ENCODE results near the gene SIRPD. TPM values are rescaled to one million over a fixed set of nuclear protein-coding genes. Genes with fewer than 3 reads are reported as not detected.

The SIRPD gene
- total and polyA plus RNA-seq, 2 of the 13 experiments (the other 11 are each of a cell fraction or from before 2014, with no cell fraction given): not detected

DNA sequence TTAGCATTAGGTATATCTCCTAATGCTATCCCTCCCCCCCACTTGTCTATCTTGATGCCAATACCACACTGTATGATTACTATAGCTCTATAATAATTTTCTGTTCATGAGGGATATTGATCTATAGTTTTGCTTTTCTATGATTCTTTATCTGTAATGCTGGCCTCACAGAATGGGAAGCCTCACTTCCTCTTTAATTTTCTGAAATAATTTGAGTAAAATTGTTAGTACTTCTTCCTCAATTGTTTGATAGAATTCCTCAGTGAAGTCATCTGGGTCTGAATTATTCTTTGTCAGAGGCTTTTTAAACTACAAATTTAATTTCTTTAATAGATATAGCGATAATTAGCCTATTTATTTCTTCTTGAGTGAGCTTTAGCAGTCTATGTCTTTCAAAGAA is 31.2 kb downstream of the SIRPD start (continued):
- TF ChIP-seq, protein P1, sequence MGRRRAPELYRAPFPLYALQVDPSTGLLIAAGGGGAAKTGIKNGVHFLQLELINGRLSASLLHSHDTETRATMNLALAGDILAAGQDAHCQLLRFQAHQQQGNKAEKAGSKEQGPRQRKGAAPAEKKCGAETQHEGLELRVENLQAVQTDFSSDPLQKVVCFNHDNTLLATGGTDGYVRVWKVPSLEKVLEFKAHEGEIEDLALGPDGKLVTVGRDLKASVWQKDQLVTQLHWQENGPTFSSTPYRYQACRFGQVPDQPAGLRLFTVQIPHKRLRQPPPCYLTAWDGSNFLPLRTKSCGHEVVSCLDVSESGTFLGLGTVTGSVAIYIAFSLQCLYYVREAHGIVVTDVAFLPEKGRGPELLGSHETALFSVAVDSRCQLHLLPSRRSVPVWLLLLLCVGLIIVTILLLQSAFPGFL (CRISPR knock-in tag; IDR thresholded peaks at IDR 0.05): no peak

DNA sequence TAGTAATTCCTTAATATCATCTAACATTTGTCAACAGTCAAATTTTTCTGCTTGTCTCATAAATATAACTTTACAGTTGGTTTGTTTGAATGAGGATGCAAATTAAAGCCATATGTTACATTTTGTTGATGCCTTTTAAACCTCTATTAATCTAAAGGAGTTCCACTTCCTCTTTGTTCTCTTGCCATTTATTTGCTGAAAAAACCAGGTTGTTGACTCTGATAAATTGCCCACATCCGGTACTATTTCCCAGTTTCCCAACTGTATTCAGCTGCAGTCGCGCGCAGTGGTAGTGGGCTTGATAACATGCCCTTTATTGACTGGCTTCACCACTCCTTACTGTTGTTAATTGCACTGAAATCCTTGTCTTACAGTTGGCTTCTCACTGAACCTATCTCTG is 33.5 kb downstream of the SIRPD start:
- no peaks in the 10 kb centered on the region for H3K9me3 ChIP-seq (ENCODE audit: low read length)
- WGBS (ENCODE audit: low lambda C conversion rate): 31% methylated on average over 4 of the region's 4 CpGs
- no peak overlapping the region for H3K4me3 ChIP-seq (replicated peaks in 1 of 3; ENCODE audit: insufficient read depth in 1 of 3, low read depth in 2 of 3, low read length in 3 of 3)
- in situ Hi-C loops (cut with HindIII; ENCODE audit: extremely low pct_ligation_motif_present, low pct_unique_long_range_greater_than_20kb) (no loop called here), intact Hi-C loops (cut with micrococcal nuclease; ENCODE audit: unreplicated experiment) (no loop called here)
- peaks cover 0 to 17% of the 10 kb centered on the region in 2 experiments; a peak in 1 of 5 replicates for H3K27me3 ChIP-seq (ENCODE audit: control insufficient read depth in 1 of 2, insufficient read depth in 2 of 2, low read length in 2 of 2)
- H4K20me1 ChIP-seq (ENCODE audit: insufficient read depth, low read length): no peaks in the 10 kb centered on the region
- H3K36me3 ChIP-seq (replicated peaks in 1 of 2; ENCODE audit: control insufficient read depth in 1 of 2, insufficient read depth in 2 of 2, low read length in 2 of 2): no peaks in the 10 kb centered on the region
- BruUV-seq (replicated peaks): no TSS peak
- no peak overlapping the region for H3K27ac ChIP-seq (ENCODE audit: extremely low read length, insufficient read depth, low read length)
- no peak overlapping the region for H2AFZ ChIP-seq (ENCODE audit: low read length)
- no peak overlapping the region for H3K9ac ChIP-seq (ENCODE audit: insufficient read depth, low read depth, low read length)
- FAIRE-seq (no peak), ATAC-seq (no peak), DNase-seq (ENCODE audit: low spot score) (no peak)
- TF ChIP-seq RFX1 (IDR thresholded peaks at IDR 0.05): no peak
- no peak for TF ChIP-seq GABPA (IDR thresholded peaks at IDR 0.05; ENCODE audit: low read depth, low read length)
- peak; percentile 32; the same call in 1 of the 2 replicates for TF ChIP-seq GABPA (CRISPR knock-in tag; IDR thresholded peaks at IDR 0.05; ENCODE audit: low read depth)
- CTCF ChIA-PET (ENCODE audit: low intra/inter-chr PET ratio, low total read pairs): no interaction called here
- no peaks in the 10 kb centered on the region for H3K4me1 ChIP-seq (ENCODE audit: insufficient read depth, low read length)
- H3K4me2 ChIP-seq (ENCODE audit: low read depth, low read length): no peak overlapping the region
- POLR2A ChIA-PET: no interaction called here
- H3K79me2 ChIP-seq (ENCODE audit: insufficient read depth, low read length): no peaks in the 10 kb centered on the region

DNA sequence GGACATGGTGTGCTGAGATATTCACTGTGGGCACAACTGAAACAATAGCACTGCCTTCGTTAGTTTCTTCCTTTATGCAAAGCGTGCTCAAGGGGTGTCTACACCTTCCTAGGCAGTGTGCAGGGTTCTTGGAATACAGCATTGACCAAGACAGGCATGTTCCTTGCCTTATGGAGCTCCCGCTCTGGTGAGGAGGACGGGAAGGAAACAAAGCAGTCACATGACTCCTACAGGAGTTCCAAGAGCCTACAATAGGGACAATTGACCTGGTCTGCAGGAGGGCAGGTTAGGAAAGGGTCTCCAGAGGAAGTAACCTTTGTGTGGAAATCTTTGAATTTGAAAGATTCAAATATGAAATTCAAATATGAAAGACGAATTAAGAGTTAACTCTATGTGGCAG is 40.5 kb downstream of the SIRPD start:
- no peak for DNase-seq (ENCODE audit: low spot score)
- Histone ChIP-seq H3K4me1 (ENCODE audit: insufficient read depth, low read length) (peaks cover 9% of the 10 kb centered on the region), H4K20me1 (ENCODE audit: insufficient read depth, low read length) (no peaks in the 10 kb centered on the region), H3K9me3 (ENCODE audit: low read length) (no peaks in the 10 kb centered on the region), H3K4me3 (replicated peaks in 1 of 3; ENCODE audit: insufficient read depth in 1 of 3, low read depth in 2 of 3, low read length in 3 of 3) (no peak overlapping the region), H3K9ac (ENCODE audit: insufficient read depth, low read depth, low read length) (no peak overlapping the region), H3K27ac (ENCODE audit: extremely low read length, insufficient read depth, low read length) (no peak overlapping the region), H3K27me3 (ENCODE audit: control insufficient read depth in 1 of 2, insufficient read depth in 2 of 2, low read length in 2 of 2) (peaks cover 0 to 11% of the 10 kb centered on the region in 2 experiments; a peak in 1 of 5 replicates), H3K79me2 (ENCODE audit: insufficient read depth, low read length) (no peaks in the 10 kb centered on the region), H2AFZ (ENCODE audit: low read length) (no peak overlapping the region), H3K36me3 (replicated peaks in 1 of 2; ENCODE audit: control insufficient read depth in 1 of 2, insufficient read depth in 2 of 2, low read length in 2 of 2) (no peaks in the 10 kb centered on the region), H3K4me2 (ENCODE audit: low read depth, low read length) (no peak overlapping the region)
- intact Hi-C loops (cut with micrococcal nuclease; ENCODE audit: unreplicated experiment) (no loop called here), in situ Hi-C loops (cut with HindIII; ENCODE audit: extremely low pct_ligation_motif_present, low pct_unique_long_range_greater_than_20kb) (no loop called here)
- ATAC-seq: no peak
- no peak for FAIRE-seq
- CTCF ChIA-PET (ENCODE audit: low intra/inter-chr PET ratio, low total read pairs): no interaction called here
- WGBS (ENCODE audit: low lambda C conversion rate): 17% methylated on average over 5 of the region's 5 CpGs
- BruUV-seq (replicated peaks): no TSS peak
- POLR2A ChIA-PET: no interaction called here
- TF ChIP-seq, protein P2, sequence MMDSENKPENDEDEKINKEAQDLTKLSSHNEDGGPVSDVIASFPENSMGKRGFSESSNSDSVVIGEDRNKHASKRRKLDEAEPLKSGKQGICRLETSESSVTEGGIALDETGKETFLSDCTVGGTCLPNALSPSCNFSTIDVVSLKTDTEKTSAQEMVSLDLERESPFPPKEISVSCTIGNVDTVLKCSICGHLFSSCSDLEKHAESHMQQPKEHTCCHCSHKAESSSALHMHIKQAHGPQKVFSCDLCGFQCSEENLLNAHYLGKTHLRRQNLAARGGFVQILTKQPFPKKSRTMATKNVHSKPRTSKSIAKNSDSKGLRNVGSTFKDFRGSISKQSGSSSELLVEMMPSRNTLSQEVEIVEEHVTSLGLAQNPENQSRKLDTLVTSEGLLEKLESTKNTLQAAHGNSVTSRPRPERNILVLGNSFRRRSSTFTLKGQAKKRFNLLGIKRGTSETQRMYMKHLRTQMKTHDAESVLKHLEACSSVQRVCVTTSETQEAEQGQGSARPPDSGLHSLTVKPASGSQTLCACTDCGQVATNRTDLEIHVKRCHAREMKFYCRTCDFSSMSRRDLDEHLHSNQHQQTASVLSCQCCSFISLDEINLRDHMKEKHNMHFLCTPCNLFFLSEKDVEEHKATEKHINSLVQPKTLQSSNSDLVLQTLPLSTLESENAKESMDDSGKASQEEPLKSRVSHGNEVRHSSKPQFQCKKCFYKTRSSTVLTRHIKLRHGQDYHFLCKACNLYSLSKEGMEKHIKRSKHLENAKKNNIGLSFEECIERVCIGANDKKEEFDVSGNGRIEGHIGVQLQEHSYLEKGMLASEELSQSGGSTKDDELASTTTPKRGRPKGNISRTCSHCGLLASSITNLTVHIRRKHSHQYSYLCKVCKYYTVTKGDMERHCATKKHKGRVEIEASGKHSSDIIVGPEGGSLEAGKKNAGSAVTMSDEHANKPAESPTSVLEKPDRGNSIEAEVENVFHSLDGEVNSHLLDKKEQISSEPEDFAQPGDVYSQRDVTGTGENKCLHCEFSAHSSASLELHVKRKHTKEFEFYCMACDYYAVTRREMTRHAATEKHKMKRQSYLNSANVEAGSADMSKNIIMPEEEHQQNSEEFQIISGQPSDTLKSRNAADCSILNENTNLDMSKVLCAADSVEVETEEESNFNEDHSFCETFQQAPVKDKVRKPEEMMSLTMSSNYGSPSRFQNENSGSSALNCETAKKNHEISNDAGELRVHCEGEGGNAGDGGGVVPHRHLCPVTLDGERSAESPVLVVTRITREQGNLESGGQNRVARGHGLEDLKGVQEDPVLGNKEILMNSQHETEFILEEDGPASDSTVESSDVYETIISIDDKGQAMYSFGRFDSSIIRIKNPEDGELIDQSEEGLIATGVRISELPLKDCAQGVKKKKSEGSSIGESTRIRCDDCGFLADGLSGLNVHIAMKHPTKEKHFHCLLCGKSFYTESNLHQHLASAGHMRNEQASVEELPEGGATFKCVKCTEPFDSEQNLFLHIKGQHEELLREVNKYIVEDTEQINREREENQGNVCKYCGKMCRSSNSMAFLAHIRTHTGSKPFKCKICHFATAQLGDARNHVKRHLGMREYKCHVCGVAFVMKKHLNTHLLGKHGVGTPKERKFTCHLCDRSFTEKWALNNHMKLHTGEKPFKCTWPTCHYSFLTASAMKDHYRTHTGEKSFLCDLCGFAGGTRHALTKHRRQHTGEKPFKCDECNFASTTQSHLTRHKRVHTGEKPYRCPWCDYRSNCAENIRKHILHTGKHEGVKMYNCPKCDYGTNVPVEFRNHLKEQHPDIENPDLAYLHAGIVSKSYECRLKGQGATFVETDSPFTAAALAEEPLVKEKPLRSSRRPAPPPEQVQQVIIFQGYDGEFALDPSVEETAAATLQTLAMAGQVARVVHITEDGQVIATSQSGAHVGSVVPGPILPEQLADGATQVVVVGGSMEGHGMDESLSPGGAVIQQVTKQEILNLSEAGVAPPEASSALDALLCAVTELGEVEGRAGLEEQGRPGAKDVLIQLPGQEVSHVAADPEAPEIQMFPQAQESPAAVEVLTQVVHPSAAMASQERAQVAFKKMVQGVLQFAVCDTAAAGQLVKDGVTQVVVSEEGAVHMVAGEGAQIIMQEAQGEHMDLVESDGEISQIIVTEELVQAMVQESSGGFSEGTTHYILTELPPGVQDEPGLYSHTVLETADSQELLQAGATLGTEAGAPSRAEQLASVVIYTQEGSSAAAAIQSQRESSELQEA (CRISPR knock-in tag; IDR thresholded peaks at IDR 0.05; ENCODE audit: not compliant biosample characterization): no peak
- TF ChIP-seq PAWR (CRISPR knock-in tag; IDR thresholded peaks at IDR 0.05; ENCODE audit: borderline replicate concordance): no peak
